GM19043 (cell line): ENCODE measurements around the gene TMEM132E.

Experiments used
- ATAC-seq: cut with Tn5 transposase; IDR thresholded peaks from one replicate; pipeline ENCODE4 v1.9.1; 2021; ENCODE audit warnings: low read depth; ENCODE audit not compliant: unreplicated experiment

TMEM132E gene

GRCh38 chr17:34656801-34657200 lies 77.4 kb downstream of the TMEM132E start:
- no peak for ATAC-seq

- no peak for ATAC-seq
These were observed 79.6 kb downstream of the TMEM132E start for GRCh38 chr17:34658811-34659560.

GRCh38 chr17:34663714-34664113 lies 84.3 kb downstream of the TMEM132E start:
- ATAC-seq = no peak

- no peak for ATAC-seq
These were observed 85.9 kb downstream of the TMEM132E start for GRCh38 chr17:34665150-34665806.

- no peak for ATAC-seq
These were observed 86.7 kb downstream of the TMEM132E start for GRCh38 chr17:34665819-34666763.

GRCh38 chr17:34667656-34668055 lies 88.3 kb downstream of the TMEM132E start:
- no peak for ATAC-seq

- no peak for ATAC-seq
These were observed 88.8 kb downstream of the TMEM132E start for GRCh38 chr17:34668206-34668605.

GRCh38 chr17:34669511-34669910 lies 90.1 kb downstream of the TMEM132E start:
- ATAC-seq = no peak

- no peak for ATAC-seq
These were observed 91.2 kb downstream of the TMEM132E start for GRCh38 chr17:34670618-34671017.

- ATAC-seq = no peak
These were observed 91.8 kb downstream of the TMEM132E start for GRCh38 chr17:34671191-34671590.

- ATAC-seq = no peak
These were observed 92.9 kb downstream of the TMEM132E start for GRCh38 chr17:34672176-34672785.

- no peak for ATAC-seq
These were observed 94.1 kb downstream of the TMEM132E start for GRCh38 chr17:34673516-34673915.

GRCh38 chr17:34673995-34674890 lies 94.9 kb downstream of the TMEM132E start:
- ATAC-seq = no peak

GRCh38 chr17:34675143-34675542 lies 95.8 kb downstream of the TMEM132E start:
- ATAC-seq = no peak

- no peak for ATAC-seq
These were observed 96.2 kb downstream of the TMEM132E start for GRCh38 chr17:34675605-34676004.

- ATAC-seq = no peak
These were observed 100.8 kb downstream of the TMEM132E start for GRCh38 chr17:34680151-34680550.

GRCh38 chr17:34682305-34682704 lies 102.9 kb downstream of the TMEM132E start:
- no peak for ATAC-seq

- no peak for ATAC-seq
These were observed 104.0 kb downstream of the TMEM132E start for GRCh38 chr17:34683390-34683789.
